Left lung (tissue), 8 donors: ENCODE results near the gene AAK1. TPM values are rescaled to one million over a fixed set of nuclear protein-coding genes. Genes with fewer than 3 reads are reported as not detected.

Source experiments
- polyA plus RNA-seq, 6 donors: library from polyadenylated mRNA; unstranded; fragments of 120-200 nt; gene quantifications; one replicate each; pipeline ENCODE4 v1.2.1, GENCODE V29; 2013; ENCODE audit not compliant: insufficient read length in 6 of 6
- total RNA-seq, 2 donors: library from RNA; stranded (reverse); fragmentation: NEBNext Ultra II Directional; extraction: Animal tissue kit (Norgen Biotek cat#: 25700); gene quantifications; one replicate each; pipeline ENCODE4 v1.2.1, GENCODE V29; 2021
- donor health status: DM: no; HTN: yes; CAD: no.
- donor health status: DM: no; HTN: no; CAD: no.

Gene AAK1
- total and polyA plus RNA-seq, 8 donors, result 19.0 to 70.7 (median 22.4) TPM

Other genes starting within 250 kb of the AAK1 start
- gene NFU1, start 206.3 kb downstream of the AAK1 start, total RNA-seq, result 10 to 100 TPM; 36.2 to 38.2 TPM
- 10 to 100 TPM; 42.7 to 51.6 (median 47.8) TPM for gene NFU1, start 206.3 kb downstream of the AAK1 start, polyA plus RNA-seq
- 100 to 1,000 TPM; 162 to 217 TPM for gene ANXA4, start 98.4 kb upstream of the AAK1 start, total RNA-seq
- gene ANXA4, start 98.4 kb upstream of the AAK1 start, polyA plus RNA-seq, result 10 to 100 TPM; 74.9 to 94.1 (median 82.6) TPM
- gene GMCL1, start 185.9 kb upstream of the AAK1 start, total RNA-seq, result 10 to 100 TPM; 15.3 to 19.4 TPM
- 10 to 100 TPM; 22.7 to 27.0 (median 25.7) TPM for gene GMCL1, start 185.9 kb upstream of the AAK1 start, polyA plus RNA-seq